NCI-H2107 treated with DMSO at 0.1 percent for 48 hours (cell line): ENCODE measurements around the gene RAMP1.

Experiments
- DNase-seq: peaks from one replicate; lab custom pipeline; 2025; ENCODE audit not compliant: unreplicated experiment; lab: John Stamatoyannopoulos, UW

RAMP1 gene

GRCh38 chr2:237913193-237913917 is 53.9 kb downstream of the RAMP1 start:
- DNase-seq, result no peak

- DNase-seq, result no peak
Observed at GRCh38 chr2:237915576-237915975, 56.2 kb downstream of the RAMP1 start.

- DNase-seq, result no peak
Observed at GRCh38 chr2:237916296-237916695, 56.9 kb downstream of the RAMP1 start.

- no peak for DNase-seq
Observed at GRCh38 chr2:237917696-237918374, 58.4 kb downstream of the RAMP1 start.

- no peak for DNase-seq
Observed at GRCh38 chr2:237919593-237919992, 60.2 kb downstream of the RAMP1 start.

- no peak for DNase-seq
Observed at GRCh38 chr2:237920673-237921072, 61.2 kb downstream of the RAMP1 start.

- DNase-seq, result no peak
Observed at GRCh38 chr2:237921967-237922492, 62.6 kb downstream of the RAMP1 start.

- peak; percentile 26 for DNase-seq
Observed at GRCh38 chr2:237922641-237923361, 63.4 kb downstream of the RAMP1 start.

GRCh38 chr2:237923481-237924163 is 64.2 kb downstream of the RAMP1 start:
- DNase-seq, result peak; percentile 37

- DNase-seq, result no peak
Observed at GRCh38 chr2:237924164-237924534, 64.7 kb downstream of the RAMP1 start.

GRCh38 chr2:237927135-237927534 is 67.7 kb downstream of the RAMP1 start:
- DNase-seq, result no peak

- DNase-seq, result no peak
Observed at GRCh38 chr2:237927986-237928385, 68.6 kb downstream of the RAMP1 start.

GRCh38 chr2:237929979-237930378 is 70.6 kb downstream of the RAMP1 start:
- DNase-seq, result no peak

- DNase-seq, result no peak
Observed at GRCh38 chr2:237931205-237931721, 71.8 kb downstream of the RAMP1 start.

- no peak for DNase-seq
Observed at GRCh38 chr2:237932731-237933131, 73.3 kb downstream of the RAMP1 start.

- DNase-seq, result no peak
Observed at GRCh38 chr2:237934186-237934585, 74.8 kb downstream of the RAMP1 start.

- DNase-seq, result no peak
Observed at GRCh38 chr2:237935740-237936452, 76.5 kb downstream of the RAMP1 start.

- no peak for DNase-seq
Observed at GRCh38 chr2:237939251-237939650, 79.8 kb downstream of the RAMP1 start.

GRCh38 chr2:237940828-237941227 is 81.4 kb downstream of the RAMP1 start:
- no peak for DNase-seq

- DNase-seq, result no peak
Observed at GRCh38 chr2:237941239-237941638, 81.8 kb downstream of the RAMP1 start.
